DMS79 treated with DMSO at 0.1 percent for 48 hours (cell line): Measurements from ENCODE around the gene ZNF267.
"Not testable (repeated sequence)": the region's sequence is repeated elsewhere in the genome, so short reads cannot be mapped to it uniquely, and the experiment has no call there.

ENCODE experiments used
- DNase-seq: peaks from one replicate; lab custom pipeline; 2025; lab: John Stamatoyannopoulos, UW

The ZNF267 gene

DNA sequence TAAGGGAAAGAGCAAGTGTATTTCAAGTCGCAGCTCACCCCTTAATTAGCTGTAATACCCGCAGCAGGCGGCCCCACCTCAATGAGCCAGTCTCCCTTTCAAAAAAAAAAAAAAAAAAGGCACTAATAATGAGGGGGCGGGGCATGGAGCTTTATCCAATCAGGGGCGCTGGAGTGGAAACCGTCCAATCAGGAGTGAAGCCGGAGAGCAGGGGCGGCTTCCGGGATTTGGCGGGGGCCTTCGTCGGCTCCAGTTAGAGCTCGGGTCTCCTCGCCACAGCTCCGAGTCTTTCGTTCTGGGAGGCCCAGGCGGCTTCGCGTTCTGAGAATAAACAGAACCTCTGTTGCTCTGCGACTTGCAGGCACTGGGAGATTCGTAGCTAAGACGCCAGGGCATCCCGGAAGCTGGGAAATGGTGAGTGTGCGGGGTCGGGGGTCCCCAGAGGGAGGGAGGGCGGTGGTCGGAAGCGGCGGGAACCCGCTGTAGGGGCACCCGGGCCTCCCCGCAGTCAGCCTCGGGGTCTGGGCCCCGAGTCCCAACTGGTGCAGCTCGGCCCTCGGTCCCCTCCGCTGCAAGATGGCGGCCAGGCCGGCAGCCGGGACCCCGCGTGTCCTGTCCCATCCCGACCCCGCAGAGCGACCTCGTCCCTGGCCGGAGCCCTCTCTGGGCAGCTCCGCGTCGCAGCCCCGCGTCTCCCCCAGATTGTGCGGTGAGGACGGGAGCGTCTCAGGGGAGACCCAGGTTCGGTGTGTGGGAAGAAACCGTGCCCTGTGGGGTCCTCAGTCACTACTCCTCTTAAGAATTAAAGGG is at the start of gene ZNF267:
ZNF267 (plus strand) TSS at position 252 of the 810 bp plus-strand sequence; CDS start at position 412, 160 bp downstream.
- peak; percentile 86 for DNase-seq

DNA sequence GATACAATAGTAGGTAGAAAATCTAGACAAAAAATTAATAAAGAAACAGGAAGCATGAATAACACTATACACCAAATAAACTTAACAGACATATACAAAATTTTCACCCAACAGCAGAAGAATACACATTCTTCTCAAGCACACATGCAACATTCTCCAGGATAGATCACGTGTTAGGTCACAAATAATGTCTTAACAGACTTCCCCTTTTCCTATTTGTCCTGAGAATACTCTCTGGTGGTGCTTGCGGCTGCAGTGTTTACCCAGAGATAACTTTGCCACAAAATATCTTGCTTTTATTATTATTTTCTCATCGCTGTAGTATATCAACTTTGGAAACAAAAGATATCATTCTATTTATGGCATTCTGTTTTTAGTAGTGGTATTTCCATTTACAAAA is 40.6 kb upstream of the ZNF267 start:
- no peak for DNase-seq

DNA sequence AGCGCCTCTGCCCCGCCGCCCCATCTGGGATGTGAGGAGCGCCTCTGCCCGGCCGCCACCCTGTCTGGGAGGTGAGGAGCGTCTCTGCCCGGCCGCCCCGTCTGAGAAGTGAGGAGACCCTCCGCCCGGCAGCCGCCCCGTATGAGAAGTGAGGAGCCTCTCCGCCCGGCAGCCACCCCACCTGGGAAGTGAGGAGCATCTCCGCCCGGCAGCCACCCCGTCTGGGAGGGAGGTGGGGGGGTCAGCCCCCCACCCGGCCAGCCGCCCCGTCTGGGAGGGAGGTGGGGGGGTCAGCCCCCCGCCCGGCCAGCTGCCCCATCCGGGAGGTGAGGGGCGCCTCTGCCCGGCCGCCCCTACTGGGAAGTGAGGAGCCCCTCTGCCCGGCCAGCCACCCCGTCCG is 37.2 kb upstream of the ZNF267 start:
- DNase-seq: not testable (repeated sequence)

DNA sequence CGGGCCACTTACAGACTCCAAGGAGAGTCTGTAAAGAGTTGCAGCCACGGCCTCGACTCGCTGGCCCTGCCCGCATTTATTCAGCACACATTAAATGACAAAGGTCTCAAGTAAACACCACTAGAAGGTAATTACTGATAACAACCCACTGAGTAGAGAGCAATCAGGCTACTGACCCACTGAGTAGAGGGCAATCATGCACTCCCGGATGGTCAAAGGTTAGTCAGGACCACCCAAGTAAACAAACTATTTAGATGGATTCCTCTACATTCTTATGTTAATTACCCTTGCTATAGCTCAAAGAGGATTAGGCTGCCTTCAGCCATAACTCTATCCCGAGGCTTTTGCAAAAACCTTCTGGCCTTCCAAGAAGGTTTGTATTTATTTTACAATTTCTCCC is 30.7 kb upstream of the ZNF267 start:
- DNase-seq: no peak

- not testable (repeated sequence) for DNase-seq
Measured at GRCh38 chr16:31848572-31848971, 25.0 kb upstream of the ZNF267 start.

DNA sequence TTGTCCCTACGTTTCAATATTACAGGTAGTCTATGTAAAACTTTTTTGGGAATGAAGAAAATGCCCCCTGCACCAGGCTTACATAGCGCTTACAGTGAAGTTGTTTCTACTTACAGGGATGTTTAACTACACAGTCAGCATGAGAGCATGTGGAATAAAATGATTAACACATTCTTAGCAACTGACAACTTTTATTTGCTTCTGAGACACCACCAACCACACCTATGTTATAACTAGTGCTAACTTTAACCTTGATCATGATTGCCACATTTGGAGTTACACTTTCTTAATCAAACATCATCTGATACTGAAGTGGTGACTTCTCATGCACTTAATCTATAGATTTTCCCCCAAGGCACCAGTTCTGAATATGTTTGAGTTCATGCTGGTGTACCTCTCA is 20.3 kb upstream of the ZNF267 start:
- DNase-seq: no peak

GRCh38 chr16:31860508-31860907 is 13.1 kb upstream of the ZNF267 start:
- no peak for DNase-seq

- no peak for DNase-seq
Measured at GRCh38 chr16:31861455-31861854, 12.2 kb upstream of the ZNF267 start.

DNA sequence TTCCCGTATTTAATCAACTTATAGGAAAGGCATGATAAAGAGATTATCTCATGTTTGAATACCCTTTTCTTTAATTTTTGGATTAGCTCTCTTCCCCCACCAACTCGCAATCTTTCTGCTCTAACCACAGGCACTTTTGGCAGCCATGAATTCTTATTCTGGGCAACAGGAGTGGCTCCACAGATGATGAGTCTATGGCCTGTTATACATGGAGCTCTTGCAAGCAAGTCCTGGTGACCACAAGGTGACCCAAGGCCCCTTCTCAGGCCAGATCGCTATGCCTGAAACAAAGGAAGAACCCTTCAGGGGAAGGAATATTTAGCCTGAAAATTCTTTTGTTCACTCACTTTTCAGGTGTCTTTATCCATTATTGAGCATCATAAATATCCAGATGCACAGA is 10.8 kb upstream of the ZNF267 start:
- DNase-seq: no peak

- DNase-seq: peak; percentile 37
Measured at GRCh38 chr16:31868164-31868563, 5.4 kb upstream of the ZNF267 start.

DNA sequence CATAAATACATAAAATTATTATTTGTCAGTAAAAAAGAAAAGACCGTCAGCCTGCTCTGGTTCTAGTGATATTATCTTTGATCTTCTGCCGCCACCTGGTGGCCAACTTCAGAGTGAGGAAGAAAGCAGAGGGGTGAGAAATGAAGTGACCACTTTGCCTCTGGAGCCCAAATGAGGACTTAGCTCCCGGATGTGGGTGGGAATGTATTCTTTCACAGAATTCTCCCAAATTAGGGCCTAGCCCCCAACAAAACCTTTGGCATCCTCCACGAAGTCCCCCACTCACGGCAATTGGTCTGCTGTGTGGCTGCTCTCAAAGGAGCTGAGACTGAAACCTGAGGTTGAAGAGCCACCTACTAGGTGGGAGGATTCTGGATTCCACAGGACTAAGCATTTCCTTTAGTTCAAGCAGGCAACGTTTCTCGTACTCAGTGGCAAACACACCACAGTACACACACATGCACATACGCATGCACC is 4.9 kb upstream of the ZNF267 start:
- peak; percentile 72 for DNase-seq

DNA sequence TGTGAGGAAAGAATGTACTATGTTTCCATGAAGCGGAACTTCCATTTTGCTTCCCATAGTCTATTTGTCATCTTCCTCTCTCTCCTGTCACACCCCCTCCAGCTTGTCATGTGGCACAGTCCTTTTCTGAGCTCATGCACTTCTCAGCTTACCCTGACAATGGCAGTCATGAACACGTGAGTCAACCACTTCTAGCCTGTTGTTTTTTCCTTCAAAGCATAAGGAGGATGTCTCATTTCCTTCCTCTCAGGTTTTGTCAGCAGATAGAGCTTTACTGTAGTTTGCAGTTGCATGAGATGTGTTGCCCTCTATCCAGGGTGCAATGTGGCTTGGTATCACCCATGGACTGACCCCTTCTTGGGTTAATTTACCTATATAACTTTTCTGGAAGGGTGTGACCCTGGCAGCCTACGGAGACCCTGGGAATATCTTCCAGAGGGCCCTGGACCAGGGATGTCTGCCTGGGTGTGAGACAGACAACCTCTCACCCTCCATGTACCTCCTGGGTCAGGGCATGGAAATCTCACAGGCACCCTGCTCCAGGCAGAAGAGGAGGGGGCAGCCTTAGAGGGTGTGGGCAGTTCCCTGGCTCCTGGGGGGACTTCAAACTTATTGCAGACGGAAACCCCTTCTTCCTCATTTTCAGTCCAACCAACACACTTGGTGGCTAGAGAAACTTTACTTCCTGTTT is 4.0 kb upstream of the ZNF267 start:
- DNase-seq: no peak

- no peak for DNase-seq
Measured at GRCh38 chr16:31870809-31871208, 2.8 kb upstream of the ZNF267 start.

- DNase-seq: no peak
Measured at GRCh38 chr16:31871510-31871909, 2.1 kb upstream of the ZNF267 start.

- no peak for DNase-seq
Measured at GRCh38 chr16:31872201-31872600, 1.4 kb upstream of the ZNF267 start.

DNA sequence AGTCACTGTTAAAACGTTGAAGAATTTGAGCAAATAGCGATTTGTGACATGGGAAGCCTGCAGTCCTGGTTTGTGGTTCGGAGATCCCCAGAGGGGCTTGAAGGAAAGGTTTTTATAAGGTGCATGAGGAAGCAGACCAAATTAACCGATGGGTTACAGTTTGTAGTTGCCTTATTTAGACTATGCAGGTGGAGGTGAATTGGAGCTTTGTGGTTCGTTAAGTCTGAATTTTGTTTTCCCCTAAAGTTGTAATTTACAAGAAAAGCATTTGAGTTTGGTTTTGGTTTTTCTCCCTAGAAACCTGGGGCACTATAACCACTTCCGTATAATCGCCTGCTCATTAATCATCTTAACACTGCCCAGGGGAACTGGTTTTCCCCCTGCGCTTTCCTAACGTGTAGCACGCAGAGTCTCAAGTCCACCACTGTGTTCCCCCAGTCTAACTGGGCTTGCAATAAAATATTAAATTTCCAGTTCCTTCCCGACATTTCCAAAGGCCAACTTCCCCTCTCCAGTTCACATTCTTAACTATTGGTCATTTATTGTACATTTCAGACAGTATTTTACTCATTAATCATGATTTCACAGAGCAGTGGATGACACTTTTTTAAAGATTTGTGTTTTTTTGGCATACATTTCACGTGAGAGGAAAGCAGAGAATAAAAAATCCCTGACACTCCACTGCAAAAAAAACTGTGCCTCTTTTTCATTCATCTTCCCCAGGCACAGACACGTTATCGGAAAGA is 932 bp downstream of the ZNF267 start:
- DNase-seq: peak; percentile 15

DNA sequence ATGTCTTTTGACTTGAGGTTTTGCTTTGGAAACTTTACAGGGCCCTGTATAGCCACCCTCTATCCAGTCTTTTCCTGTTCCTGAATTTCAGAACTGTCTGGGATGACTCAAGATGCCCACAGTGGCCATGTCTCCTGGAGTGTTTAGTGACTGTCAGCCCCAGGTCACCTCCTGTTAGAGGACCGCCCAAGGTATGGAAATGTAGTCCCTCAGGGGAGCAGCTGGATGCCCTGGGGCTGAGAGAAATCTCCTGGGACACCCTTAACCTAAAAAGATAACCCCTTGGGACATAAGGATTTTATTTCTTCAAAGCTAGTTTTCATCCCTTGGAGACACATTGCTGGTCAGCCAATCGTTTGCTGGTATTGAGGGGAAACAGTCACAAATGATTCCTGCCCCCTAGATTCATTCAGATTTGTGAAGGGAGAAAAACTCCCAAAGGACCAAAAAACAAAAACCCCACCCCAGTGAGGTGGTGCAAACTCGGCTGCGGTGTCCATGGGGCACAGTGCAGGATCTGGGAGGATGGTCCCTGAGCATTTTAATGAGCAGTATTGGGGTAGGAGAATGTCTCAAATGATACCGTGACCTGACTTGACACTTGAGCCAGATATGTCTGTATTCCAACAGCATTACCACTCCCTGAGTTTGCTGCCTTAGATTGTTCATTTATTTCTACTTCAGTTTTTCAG is 1.7 kb downstream of the ZNF267 start:
- no peak for DNase-seq

DNA sequence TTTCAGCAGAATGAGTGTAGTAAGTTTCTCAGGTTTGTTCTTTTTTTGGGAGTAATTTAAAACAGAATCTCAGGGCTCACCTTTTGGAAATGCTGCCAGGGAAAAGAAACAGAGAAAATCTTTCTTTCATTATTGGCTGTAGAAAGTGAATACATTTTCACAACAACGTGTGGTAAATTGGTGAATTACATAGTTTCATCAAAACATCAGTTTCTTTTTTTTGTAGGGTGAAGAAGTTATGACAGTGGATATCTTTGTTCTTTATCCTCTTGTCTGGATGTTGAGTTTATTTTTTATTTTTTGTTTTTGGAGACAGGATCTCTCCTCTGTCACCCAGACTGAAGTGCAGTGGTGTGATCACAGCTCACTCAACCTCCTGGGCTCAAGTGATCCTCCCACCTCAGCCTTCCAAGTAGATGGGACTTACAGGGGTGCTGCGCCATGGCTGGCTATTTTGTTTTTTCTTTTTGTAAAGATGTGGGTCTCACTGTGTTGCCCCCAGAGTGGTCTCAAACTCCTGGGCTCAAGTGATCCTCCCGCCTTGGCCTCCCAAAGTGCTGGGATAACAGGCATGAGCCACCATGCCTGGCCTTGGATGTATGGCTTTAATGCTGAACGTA is 2.4 kb downstream of the ZNF267 start:
- DNase-seq: no peak

DNA sequence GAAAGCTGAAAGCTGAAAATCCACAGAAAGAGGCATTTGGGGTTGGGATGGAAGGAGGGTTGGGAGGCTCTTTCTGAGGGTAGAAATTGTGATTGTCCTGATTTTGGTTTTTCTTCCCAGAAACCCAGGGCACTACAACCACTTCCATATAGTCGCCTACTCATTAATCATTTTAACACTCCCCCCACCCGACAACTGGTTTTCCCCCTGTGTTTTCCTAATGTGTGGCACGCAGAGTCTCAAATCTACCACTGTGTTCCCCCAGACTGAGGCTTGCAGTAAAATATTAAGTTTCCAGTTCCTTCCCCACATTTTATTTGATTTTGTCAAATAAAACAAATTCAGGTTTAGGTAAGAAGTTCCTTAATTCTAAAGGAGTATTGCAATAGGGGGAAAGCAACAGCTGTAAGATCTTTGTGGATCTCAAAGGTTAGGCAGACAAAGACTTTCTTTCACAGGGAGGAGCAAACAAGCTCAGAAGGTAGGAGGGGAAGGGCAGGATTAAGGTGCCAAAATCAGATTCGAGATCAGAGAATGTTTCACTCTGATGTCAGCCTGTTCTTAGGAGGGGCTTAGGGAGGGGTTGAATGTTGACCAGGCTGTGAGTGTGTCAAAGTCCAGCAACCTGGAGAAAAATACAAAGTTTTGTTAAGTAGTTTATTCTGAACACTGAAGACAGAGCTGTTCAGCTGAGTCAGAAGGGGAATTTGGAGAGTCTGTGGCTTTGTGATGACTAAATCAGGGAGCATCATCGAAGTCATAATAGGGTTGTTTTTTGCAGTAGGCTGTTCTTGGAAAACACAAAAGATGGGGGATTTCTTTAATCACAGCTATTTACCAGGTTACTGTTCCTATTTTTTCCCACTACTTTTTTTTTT is 3.6 kb downstream of the ZNF267 start:
- DNase-seq: no peak

- DNase-seq: no peak
Measured at GRCh38 chr16:31877876-31878642, 4.5 kb downstream of the ZNF267 start.
